GM18502 (cell line): ENCODE data around the gene PFKM.
"Not testable (repeated sequence)": the region's sequence is repeated elsewhere in the genome, so short reads cannot be mapped to it uniquely, and the experiment has no call there.

Source experiments
- ATAC-seq: cut with Tn5 transposase; IDR thresholded peaks from one replicate; pipeline ENCODE4 v1.9.1; 2021; ENCODE audit warnings: mild to moderate bottlenecking; ENCODE audit not compliant: unreplicated experiment, poor library complexity

The PFKM gene

DNA sequence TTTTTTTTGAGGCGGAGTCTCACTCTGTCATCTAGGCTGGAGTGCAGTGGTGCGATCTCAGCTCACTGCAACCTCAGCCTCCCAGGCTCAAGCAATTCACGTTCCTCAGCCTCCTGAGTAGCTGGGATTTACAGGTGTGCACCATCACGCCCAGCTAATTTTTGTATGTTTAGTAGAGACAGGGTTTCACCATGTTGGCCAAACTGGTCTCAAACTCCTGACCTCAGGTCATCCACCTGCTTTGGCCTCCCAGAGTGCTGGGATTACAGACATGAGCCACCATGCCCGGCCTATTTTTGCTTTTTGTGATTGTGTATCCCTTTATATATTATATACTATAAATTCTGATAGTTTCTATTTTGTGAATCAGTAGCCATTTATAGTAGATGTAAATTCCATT is 36.6 kb downstream of the PFKM start:
- ATAC-seq, result not testable (repeated sequence)

GRCh38 chr12:48156652-48157017 is 37.5 kb downstream of the PFKM start:
- no peak for ATAC-seq

DNA sequence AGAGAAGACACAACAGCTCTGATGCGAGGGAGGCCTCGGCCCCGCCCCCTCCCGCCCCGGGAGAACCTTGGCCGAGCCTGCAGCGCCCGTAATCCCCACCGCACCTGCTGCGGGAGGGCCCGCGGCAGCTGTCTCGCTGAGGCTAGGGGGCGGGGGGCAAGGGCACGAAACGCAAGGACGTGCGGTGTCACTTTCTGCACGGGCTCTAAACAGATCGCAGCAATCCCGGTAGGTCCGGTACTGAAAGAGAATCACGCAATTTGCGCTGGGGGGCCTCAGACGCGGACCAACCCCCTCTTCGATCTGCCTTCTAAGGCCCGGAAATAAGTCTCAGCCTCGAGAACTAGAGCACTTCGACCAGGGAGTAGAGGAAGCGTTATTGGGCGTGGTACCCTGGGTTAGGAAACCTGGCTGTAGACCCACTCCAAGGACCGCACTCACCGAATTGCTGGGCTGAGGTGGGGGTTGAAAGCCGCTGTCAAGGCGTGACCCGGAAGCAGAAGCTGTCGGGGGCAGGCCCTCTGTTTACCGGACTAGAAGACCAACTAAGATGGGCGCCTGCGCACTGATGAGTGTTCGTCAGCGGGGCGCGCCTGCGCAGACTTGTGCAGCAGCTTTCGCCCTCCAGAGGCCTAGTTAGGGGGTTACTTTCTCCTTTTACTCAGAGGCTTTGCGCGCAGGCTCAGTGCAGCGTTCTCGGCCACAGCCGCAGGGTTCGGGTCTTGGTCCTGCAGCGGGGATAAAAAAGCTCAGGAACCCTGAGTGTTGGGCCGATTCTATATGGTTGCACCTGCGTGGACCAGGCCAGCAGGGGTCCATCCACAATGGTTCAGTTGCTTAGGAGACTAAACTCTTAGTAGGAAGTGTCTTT is 38.1 kb downstream of the PFKM start, which contains the start of gene ASB8:
ASB8 (minus strand) TSS at position 498 of the 871 bp plus-strand sequence. CDS start 4,019 bp downstream, outside the sequence.
- ATAC-seq, result peak; percentile 89

DNA sequence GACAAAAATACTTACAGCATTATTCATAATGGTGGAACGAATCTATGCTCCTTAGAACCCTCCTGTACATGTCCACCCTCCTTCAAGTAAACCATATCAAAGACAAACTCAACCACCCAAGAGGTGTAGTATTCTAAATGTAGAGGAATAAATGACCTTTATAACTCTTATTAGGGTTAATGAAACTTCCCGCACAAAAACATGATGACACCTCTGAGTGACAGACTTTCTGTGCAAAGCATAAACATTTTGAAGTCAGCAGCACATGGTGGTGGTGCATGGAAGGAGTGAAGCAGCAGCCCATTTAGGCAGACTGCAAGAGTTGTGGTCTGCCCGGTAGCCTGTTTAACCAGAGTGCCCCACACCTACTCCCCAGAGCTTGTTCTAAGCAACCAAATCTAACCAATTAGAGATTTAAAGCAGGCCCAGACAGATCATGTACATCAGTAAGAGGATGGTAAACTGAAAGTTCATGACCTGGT is 38.8 kb downstream of the PFKM start:
- no peak for ATAC-seq

DNA sequence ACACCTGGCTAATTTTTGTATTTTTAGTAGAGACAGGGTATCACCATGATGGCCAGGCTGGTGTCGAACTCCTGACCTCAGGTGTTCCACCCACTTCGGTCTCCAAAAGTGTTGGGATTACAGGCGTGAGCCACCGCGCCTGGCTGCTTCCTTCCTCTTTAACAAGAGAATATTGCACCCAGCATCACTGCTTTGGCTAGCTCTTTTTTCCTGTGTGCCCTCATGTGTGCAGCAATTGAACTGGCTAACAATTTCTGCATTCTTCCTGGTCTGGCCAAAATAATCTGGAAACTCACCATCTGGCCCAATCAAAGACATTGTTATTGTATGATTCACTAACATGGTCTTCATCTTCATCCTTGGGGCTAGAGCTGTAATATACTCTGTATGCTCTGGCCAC is 40.9 kb downstream of the PFKM start:
- ATAC-seq, result no peak

DNA sequence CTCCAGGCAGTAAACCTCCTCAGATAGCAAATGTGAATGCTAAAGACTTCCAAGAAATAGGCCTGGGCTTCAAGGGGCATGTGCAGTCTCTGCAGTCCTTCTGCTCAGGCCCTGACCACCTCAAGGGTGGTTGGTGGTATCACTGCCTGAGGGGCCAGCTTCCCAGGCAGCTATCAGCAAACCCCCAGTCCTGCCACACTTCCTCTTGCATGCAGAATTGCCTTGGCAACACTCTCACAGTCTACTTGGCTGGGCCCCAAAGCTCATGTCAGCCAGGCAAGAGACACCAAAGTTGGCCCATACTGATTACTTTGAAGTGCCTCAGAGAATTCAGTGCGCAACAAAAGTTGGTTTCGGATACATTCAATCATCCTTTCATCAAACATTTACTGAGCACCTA is 41.6 kb downstream of the PFKM start:
- ATAC-seq, result no peak

DNA sequence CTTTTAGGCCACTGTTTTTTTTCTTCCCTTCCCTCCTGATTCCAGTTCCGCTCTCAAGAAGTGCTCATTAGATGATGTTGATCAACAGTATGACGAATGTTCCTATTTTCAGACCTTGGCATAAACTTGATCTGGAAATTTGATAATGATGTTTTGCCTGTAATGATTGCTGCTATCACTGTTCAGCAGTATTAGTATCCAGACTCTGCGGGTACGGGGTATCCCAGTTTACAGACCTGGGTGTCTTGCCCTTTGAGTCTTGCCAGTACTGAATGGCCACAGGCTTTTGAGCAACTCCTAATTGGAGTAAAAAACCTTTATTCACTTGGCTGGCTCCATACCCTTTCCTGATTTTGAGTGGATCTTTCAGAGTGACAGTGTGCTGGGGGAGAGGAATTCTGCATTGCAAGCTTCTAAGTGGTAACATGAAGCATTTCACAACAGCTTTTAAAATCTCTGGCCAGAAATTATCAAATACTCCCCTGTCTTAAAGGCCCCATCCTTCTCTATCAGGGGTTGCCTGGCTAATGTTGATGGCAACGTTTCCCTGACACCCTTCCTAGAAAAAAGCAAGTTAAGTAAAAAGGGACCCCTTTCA is 44.1 kb downstream of the PFKM start:
- no peak for ATAC-seq

DNA sequence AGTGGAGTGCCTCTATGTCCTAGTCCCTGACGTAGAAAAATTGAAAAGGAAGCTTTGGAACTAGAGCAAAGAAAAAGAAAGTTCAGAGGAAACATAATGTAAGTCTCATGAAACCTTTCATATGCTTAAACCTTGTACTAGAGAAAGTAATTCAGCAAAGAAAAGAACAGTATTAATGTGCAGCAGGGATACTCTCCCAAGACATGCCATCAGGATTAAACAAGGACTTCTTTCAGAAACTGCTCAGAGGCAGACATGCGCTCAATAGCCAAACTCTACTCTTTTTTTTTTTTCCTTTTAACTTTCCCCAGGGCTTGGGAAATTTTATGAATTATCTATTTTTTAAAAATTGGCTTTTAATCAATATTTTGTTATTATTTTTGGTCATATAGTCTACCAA is 45.3 kb downstream of the PFKM start:
- ATAC-seq, result no peak

DNA sequence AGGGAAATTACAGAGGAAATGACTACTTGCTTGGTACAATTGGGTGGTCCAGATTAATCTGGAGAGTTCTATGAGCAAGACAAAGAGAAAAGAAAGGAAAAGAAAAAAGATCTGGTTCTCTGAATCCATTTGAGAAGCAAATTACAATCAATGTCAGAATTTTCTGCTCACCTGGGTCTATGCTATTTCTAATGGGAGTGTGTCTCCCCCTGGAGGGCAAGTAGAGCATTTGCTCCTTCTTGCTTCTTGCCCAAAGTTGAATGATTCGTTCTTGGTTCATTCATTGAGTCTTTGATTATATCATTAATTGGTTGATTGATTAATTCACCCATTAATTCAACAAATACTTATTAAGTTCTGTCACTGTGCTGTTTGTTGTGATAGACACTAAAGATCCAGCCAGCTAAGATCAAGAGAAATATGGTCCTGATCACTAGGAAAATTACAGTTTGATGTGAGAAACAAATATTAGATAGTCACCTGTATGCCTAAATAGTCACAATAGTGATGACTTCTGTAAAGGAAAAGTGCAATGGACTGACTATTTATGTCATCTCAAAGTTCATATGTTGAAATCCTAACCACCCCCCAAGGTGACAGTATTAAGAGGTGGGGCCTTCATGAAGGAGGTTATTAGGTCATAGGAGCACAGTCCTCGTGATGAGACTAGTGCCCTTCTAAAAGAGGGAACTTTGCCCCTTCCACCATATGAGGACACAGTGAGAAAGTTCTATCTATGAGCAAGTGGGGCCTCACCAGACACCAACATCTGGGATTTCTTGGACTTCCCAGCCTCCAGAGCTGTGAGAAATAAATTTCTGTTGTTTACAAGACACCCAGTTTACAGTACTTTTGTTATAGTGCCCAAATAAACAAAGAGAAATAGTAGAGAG is 46.2 kb downstream of the PFKM start:
- ATAC-seq, result no peak

DNA sequence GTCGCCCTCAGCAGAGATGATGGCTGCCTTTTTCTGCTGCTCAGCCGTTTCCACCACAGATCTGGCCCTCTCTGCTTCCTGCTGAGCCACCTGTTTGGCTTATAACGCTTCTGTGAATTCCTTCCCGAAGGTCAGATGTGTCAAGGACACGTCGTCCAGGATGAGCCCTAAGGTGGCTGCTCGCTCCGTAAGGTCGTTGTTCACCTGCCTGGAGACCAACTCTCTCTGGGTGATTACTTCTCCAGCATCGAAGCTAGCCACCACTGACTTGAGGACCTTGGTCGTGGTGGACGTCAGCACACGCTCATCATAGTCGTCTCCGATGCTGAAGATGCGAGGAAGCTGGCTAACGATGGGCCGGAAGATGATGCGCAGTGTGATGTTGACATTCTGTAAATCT is 49.8 kb downstream of the PFKM start:
- no peak for ATAC-seq

- ATAC-seq, result no peak
Measured at GRCh38 chr12:48175613-48176416, 56.7 kb downstream of the PFKM start.

- no peak for ATAC-seq
Measured at GRCh38 chr12:48176417-48176751, 57.2 kb downstream of the PFKM start.

- no peak for ATAC-seq
Measured at GRCh38 chr12:48177982-48178381, 58.8 kb downstream of the PFKM start.

DNA sequence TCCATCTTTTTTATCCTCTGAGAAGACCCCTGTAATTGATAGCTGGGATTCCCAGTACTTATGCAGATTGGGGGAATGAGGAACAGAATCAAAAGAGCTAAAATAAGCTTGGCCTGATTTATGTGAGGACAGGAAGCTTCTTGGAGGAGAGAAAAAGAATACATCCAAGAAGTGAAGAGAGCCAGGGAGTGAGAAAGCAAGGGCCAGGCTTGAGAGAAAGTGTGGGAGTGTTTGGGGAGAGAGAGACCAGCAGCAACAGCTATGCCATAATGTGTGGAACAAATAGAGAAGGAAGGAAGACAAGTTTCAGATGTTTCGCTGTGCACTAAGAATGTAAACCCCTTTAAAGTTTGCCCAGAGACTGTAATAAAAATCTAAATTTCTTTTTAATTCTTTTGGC is 60.3 kb downstream of the PFKM start:
- no peak for ATAC-seq

DNA sequence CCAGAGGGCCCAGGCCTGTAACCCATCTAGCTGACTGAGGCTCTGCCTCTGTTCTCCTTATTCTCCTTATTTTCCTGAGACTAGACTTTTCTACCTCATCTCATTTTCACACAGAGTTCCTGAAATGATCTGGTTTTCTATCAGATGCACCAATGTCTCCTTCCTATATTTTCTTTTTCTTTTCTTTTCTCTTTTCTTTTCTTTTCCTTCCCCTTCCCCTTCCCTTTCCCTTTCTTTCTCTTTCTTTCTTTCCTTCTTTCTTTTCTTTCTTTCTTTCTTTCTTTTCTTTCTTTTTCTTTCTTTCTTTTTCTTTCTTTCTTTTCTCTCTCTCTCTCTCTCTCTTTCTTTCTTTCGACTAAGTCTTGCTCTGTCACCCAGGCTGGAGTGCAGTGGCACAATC is 61.3 kb downstream of the PFKM start:
- no peak for ATAC-seq

DNA sequence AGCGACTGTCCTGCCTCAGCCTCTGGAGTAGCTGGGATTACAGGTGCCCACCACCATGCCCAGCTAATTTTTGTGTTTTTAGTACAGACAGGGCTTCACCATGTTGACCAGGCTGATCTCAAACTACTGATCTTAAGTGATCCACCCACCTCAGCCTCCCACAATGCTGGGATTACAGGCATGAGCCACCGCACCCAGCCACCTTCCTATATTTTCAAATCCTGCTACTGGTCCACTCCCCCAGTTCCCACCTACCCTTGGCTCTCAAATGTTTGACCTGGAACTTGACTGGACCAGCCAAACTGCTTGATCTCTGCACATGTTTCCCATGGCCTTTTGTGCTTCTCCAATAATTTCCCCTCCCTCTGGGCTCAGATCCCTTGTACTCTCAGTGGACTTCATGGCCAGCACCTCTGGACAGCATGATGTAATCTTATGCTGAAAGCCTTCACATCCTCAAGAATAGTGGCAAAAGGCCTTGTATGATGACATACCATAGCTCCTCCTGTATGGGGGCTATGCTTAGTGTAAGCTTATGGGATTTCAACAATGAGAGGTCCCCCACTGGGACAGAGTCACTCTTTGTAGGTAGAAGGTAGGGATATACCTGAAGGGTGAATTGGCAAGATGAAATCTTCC is 61.8 kb downstream of the PFKM start:
- ATAC-seq, result no peak

- ATAC-seq, result no peak
Measured at GRCh38 chr12:48182631-48183030, 63.5 kb downstream of the PFKM start.

DNA sequence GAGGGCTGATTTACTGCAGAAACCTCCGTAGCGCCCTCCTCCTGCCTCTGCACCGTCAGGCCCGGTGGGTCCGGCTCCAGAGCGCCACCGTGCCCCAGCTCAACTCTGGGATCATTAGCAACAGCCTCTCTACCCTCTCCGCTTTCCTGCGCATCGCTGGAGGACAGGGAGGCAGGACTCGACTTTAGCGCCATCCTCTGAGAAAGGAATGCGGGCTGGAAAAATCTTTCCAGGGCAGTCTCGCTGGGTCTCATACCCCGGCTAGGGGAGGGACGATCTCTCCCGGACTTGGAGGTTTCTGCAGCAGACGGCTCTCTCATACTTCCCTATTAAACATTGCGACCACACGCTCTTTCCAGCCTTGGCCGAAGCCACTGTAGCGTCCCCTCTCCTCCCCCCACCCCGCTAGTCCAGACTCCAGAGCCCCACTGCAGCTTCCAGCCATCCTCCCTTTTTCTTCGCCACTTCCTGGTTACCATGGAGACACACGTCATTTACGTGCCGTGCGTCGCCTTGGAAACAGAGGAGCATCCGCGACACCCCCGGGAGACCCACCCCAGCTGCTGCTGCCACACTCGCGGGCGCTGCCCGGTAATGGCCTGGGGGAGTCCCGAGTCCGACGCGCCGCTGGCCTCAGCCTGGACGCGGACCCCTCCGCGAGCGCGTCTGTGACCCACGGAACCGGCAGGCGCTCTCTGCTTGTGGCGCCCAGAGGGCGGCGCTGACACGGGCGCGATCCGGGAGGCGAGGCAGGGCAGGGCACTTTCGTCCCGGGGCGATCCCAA is 64.1 kb downstream of the PFKM start, which contains the start of gene CCDC184:
CCDC184 (plus strand) TSS at position 554 of the 785 bp plus-strand sequence. CDS start 479 bp downstream, outside the sequence.
- ATAC-seq, result peak; percentile 81
